HepG2 (cell line): Measurements from ENCODE around the gene ZNF556. TPM values are rescaled to one million over a fixed set of nuclear protein-coding genes. Genes with fewer than 3 reads are reported as not detected.

Source experiments
- CAMTA2 ChIP-seq: sonication (generic); formaldehyde crosslinking; IDR thresholded peaks from 2 replicates; pipeline ENCODE4 v1.4.0; 2020; ENCODE audit warnings: mild to moderate bottlenecking, missing genetic modification reagents, borderline replicate concordance
- CHCHD3 ChIP-seq: sonication (generic); formaldehyde crosslinking; IDR thresholded peaks from 2 replicates; pipeline ENCODE4 v1.8.0; 2022; ENCODE audit warnings: mild to moderate bottlenecking, missing genetic modification reagents, moderate library complexity
- ESRRA ChIP-seq: sonication (generic); formaldehyde crosslinking; IDR thresholded peaks from 2 replicates; pipeline ENCODE4 v1.5.1; 2020; ENCODE audit warnings: mild to moderate bottlenecking, low read depth, missing genetic modification reagents
- FOXM1 ChIP-seq: sonication (generic); formaldehyde crosslinking; IDR thresholded peaks from 2 replicates; pipeline ENCODE4 v1.5.0; 2020; ENCODE audit warnings: missing genetic modification reagents
- HCFC1 ChIP-seq: fragments of 150-350 bp; IDR thresholded peaks from 2 replicates; pipeline ENCODE4 v1.6.1; 2014; ENCODE audit warnings: low read depth, low read length
- PHF5A ChIP-seq: IDR thresholded peaks from one replicate; pipeline ENCODE4 v1.6.1; 2018; ENCODE audit warnings: low read depth, missing genetic modification reagents; ENCODE audit not compliant: unreplicated experiment
- PRDM15 ChIP-seq: sonication (generic); formaldehyde crosslinking; IDR thresholded peaks from 2 replicates; pipeline ENCODE4 v1.4.0; 2020; ENCODE audit warnings: missing genetic modification reagents
- RORA ChIP-seq: sonication (generic); formaldehyde crosslinking; IDR thresholded peaks from 2 replicates; pipeline ENCODE4 v1.5.0; 2020; ENCODE audit warnings: mild to moderate bottlenecking, missing genetic modification reagents, moderate library complexity
- SIX1 ChIP-seq: sonication (generic); formaldehyde crosslinking; IDR thresholded peaks from 2 replicates; pipeline ENCODE4 v1.4.0; 2020; ENCODE audit warnings: missing genetic modification reagents, borderline replicate concordance
- SMARCC2 ChIP-seq: fragments of 450-650 bp; IDR thresholded peaks from 2 replicates; pipeline ENCODE4 v1.6.1; 2017; ENCODE audit warnings: antibody characterized with exemption, mild to moderate bottlenecking
- TEF ChIP-seq: sonication (generic); formaldehyde crosslinking; IDR thresholded peaks from 2 replicates; pipeline ENCODE4 v1.5.0; 2020; ENCODE audit warnings: missing genetic modification reagents
- YY1 ChIP-seq: IDR thresholded peaks from 2 replicates; pipeline ENCODE4 v1.6.1; 2011; ENCODE audit warnings: low read length, low read depth, moderate library complexity, mild to moderate bottlenecking; ENCODE audit not compliant: insufficient read depth, insufficient replicate concordance
- ZBTB21 ChIP-seq: sonication (generic); formaldehyde crosslinking; IDR thresholded peaks from 2 replicates; pipeline ENCODE4 v1.4.0; 2020; ENCODE audit warnings: missing genetic modification reagents
- ZBTB46 ChIP-seq: sonication (generic); formaldehyde crosslinking; IDR thresholded peaks from 2 replicates; pipeline ENCODE4 v1.4.0; 2020; ENCODE audit warnings: mild to moderate bottlenecking, missing genetic modification reagents, borderline replicate concordance
- ZFX ChIP-seq: sonication (generic); formaldehyde crosslinking; IDR thresholded peaks from 2 replicates; pipeline ENCODE4 v1.4.0; 2020; ENCODE audit warnings: mild to moderate bottlenecking, low read depth, missing genetic modification reagents, moderate library complexity
- ZNF3 ChIP-seq: IDR thresholded peaks from 2 replicates; pipeline ENCODE4 v1.7.0; 2017; ENCODE audit warnings: inconsistent platforms
- ZNF451 ChIP-seq: sonication (generic); formaldehyde crosslinking; IDR thresholded peaks from 2 replicates; pipeline ENCODE4 v1.5.0; 2020; ENCODE audit warnings: mild to moderate bottlenecking, missing genetic modification reagents
- ZNF558 ChIP-seq: sonication (generic); formaldehyde crosslinking; IDR thresholded peaks from 2 replicates; pipeline ENCODE4 v1.9.0; 2022; ENCODE audit warnings: mild to moderate bottlenecking, missing genetic modification reagents, borderline replicate concordance
- ZNF619 ChIP-seq: sonication (generic); formaldehyde crosslinking; IDR thresholded peaks from 2 replicates; pipeline ENCODE4 v1.4.0; 2020; ENCODE audit warnings: mild to moderate bottlenecking, missing genetic modification reagents
- ZNF709 ChIP-seq: sonication (generic); formaldehyde crosslinking; IDR thresholded peaks from 2 replicates; pipeline ENCODE4 v1.5.0; 2020; ENCODE audit warnings: mild to moderate bottlenecking, missing genetic modification reagents
- ZNF782 ChIP-seq: sonication (generic); formaldehyde crosslinking; IDR thresholded peaks from 2 replicates; pipeline ENCODE4 v1.4.0; 2020; ENCODE audit warnings: missing genetic modification reagents, mild to moderate bottlenecking, borderline replicate concordance
- ZNF784 ChIP-seq: sonication (generic); formaldehyde crosslinking; IDR thresholded peaks from 2 replicates; pipeline ENCODE4 v1.5.1; 2020; ENCODE audit warnings: missing genetic modification reagents, mild to moderate bottlenecking, borderline replicate concordance
- ZNF83 ChIP-seq: sonication (generic); formaldehyde crosslinking; IDR thresholded peaks from 2 replicates; pipeline ENCODE4 v1.4.0; 2020; ENCODE audit warnings: missing genetic modification reagents, mild to moderate bottlenecking, borderline replicate concordance
- polyA plus RNA-seq, 8 experiments: library from polyadenylated mRNA; depleted of rRNA in 3 of 8; stranded (reverse) in 7 of 8; unstranded in 1 of 8; fragments of >200 nt; fragmentation: Illumina TruSeq in 4 of 8; extraction: Trizol in 4 of 8; gene quantifications; 2 replicates each; pipeline versions ENCODE4 v1.2.1 to v1.2.3, GENCODE V29; 2011 to 2016; ENCODE audit warnings: low read depth in 4 of 8, missing spikeins in 1 of 8, mixed read lengths in 1 of 8; ENCODE audit not compliant: insufficient read depth in 1 of 8
- total RNA-seq, 5 experiments: library from RNA; depleted of rRNA; stranded (reverse); fragments of >200 nt; fragmentation: Illumina TruSeq; extraction: Trizol; gene quantifications; 2 replicates each; pipeline ENCODE4 v1.2.3, GENCODE V29; 2016; ENCODE audit warnings: low read depth in 1 of 5

Gene ZNF556
- total and polyA plus RNA-seq, 2 of the 13 experiments (the other 11 are each of a cell fraction or from before 2014, with no cell fraction given), result 4.2 to 28.6 TPM

- TF ChIP-seq PRDM15 (peak; percentile 95), HCFC1 (peak; percentile 99), ZNF3 (CRISPR knock-in tag) (no peak), CHCHD3 (CRISPR knock-in tag) (no peak), ZNF709 (CRISPR knock-in tag) (no peak), TEF (no peak), ZNF782 (no peak; the same call in 1 of the 2 replicates), SMARCC2 (no peak), ZBTB46 (CRISPR knock-in tag) (no peak), RORA (CRISPR knock-in tag) (no peak), SIX1 (CRISPR knock-in tag) (0 out of 2 replicates have a peak, but pooled peaks have one; percentile 16), ZNF619 (no peak), ZBTB21 (CRISPR knock-in tag) (no peak), YY1 (peak; percentile 85), ZFX (CRISPR knock-in tag) (peak; percentile 81; the same call in 1 of the 2 replicates), ZNF83 (CRISPR knock-in tag) (no peak), ZNF558 (CRISPR knock-in tag) (no peak), ZNF784 (CRISPR knock-in tag) (no peak), CAMTA2 (CRISPR knock-in tag) (no peak), FOXM1 (CRISPR knock-in tag) (no peak), ESRRA (CRISPR knock-in tag) (no peak), ZNF451 (CRISPR knock-in tag) (peak; percentile 84; the same call in 1 of the 2 replicates), PHF5A (CRISPR knock-in tag) (peak; percentile 96)
Measured at GRCh38 chr19:2819540-2820111, 47.5 kb upstream of the ZNF556 start, which contains the start of gene ZNF554 (continued).
